Duodenal mucosa (tissue), 2 donors: ENCODE data around the gene NLGN1.

Experiments used
- H3K27ac ChIP-seq: one replicate; pipeline ENCODE4 v1.7.0; 2013; ENCODE audit warnings: low read depth, low read length
- H3K27me3 ChIP-seq, 2 donors: one replicate each; pipeline ENCODE4 v1.7.0; 2013; ENCODE audit warnings: low read length in 2 of 2, control low read depth in 1 of 2; ENCODE audit not compliant: insufficient read depth in 2 of 2, control insufficient read depth in 1 of 2
- H3K36me3 ChIP-seq, 2 donors: one replicate each; pipeline ENCODE4 v1.7.0; 2013; ENCODE audit warnings: low read length in 2 of 2, control low read depth in 1 of 2; ENCODE audit not compliant: insufficient read depth in 2 of 2, control insufficient read depth in 1 of 2
- H3K4me1 ChIP-seq, 2 donors: one replicate each; pipeline ENCODE4 v1.7.0; 2013; ENCODE audit warnings: low read length in 2 of 2, control low read depth in 1 of 2; ENCODE audit not compliant: insufficient read depth in 2 of 2, control insufficient read depth in 1 of 2
- H3K4me3 ChIP-seq, 2 donors: one replicate each; pipeline ENCODE4 v1.7.0; 2013; ENCODE audit warnings: low read length in 2 of 2, low read depth in 1 of 2
- H3K9ac ChIP-seq, 2 donors: one replicate each; pipeline ENCODE4 v1.7.0; 2013; ENCODE audit warnings: low read length in 2 of 2, low read depth in 1 of 2
- H3K9me3 ChIP-seq, 2 donors: one replicate each; pipeline ENCODE4 v1.7.0; 2013; ENCODE audit warnings: low read length in 2 of 2, control low read depth in 1 of 2; ENCODE audit not compliant: control insufficient read depth in 1 of 2

Gene NLGN1

GRCh38 chr3:173719585-173719984, 322.0 kb downstream of the NLGN1 start:
- no peaks in the 10 kb centered on the region for H3K27me3 ChIP-seq
- H3K4me3 ChIP-seq, result no peak overlapping the region
- H3K36me3 ChIP-seq, result no peaks in the 10 kb centered on the region
- H3K9me3 ChIP-seq, result no peaks in the 10 kb centered on the region
- no peak overlapping the region for H3K9ac ChIP-seq
- H3K27ac ChIP-seq, result no peak overlapping the region
- H3K4me1 ChIP-seq, result no peaks in the 10 kb centered on the region

DNA sequence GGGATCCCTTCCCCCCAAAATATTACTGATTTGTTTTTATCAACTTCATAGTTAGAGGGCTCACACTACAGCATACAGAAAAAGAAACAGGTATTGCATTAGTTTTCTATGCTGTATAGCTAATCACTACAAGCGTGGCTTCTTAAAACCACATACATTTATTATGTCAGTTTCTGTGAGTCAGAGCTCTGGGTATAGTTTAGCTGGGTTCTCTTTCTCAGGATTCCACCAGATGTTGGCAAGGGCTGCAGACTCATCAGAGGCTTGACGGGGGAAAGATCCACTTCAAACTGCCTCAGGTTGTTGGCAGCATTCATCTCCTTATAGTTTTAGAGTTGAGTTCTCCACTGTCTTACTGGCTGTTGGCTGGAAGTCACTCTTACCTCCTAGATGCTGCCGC, 328.0 kb downstream of the NLGN1 start:
- no peak overlapping the region for H3K9ac ChIP-seq
- no peaks in the 10 kb centered on the region for H3K36me3 ChIP-seq
- H3K4me3 ChIP-seq, result no peak overlapping the region

GRCh38 chr3:173730391-173730790, 332.8 kb downstream of the NLGN1 start:
- H3K4me3 ChIP-seq, result no peak overlapping the region
- H3K4me1 ChIP-seq, result no peaks in the 10 kb centered on the region
- H3K27ac ChIP-seq, result no peak overlapping the region

More for the DNA sequence above, 328.0 kb downstream of the NLGN1 start:
- Histone ChIP-seq H3K4me1 (no peaks in the 10 kb centered on the region), H3K27ac (no peak overlapping the region), H3K27me3 (no peaks in the 10 kb centered on the region), H3K9me3 (no peaks in the 10 kb centered on the region)

GRCh38 chr3:173732237-173732636, 334.7 kb downstream of the NLGN1 start:
- Histone ChIP-seq H3K36me3 (no peaks in the 10 kb centered on the region), H3K27ac (no peak overlapping the region), H3K4me3 (no peak overlapping the region), H3K9ac (no peak overlapping the region), H3K27me3 (no peaks in the 10 kb centered on the region), H3K9me3 (no peaks in the 10 kb centered on the region), H3K4me1 (no peaks in the 10 kb centered on the region)

More at GRCh38 chr3:173730391-173730790, 332.8 kb downstream of the NLGN1 start:
- no peaks in the 10 kb centered on the region for H3K36me3 ChIP-seq
- H3K9me3 ChIP-seq, result no peaks in the 10 kb centered on the region
- no peaks in the 10 kb centered on the region for H3K27me3 ChIP-seq
- no peak overlapping the region for H3K9ac ChIP-seq

- H3K9ac ChIP-seq, result no peak overlapping the region
- no peaks in the 10 kb centered on the region for H3K9me3 ChIP-seq
- H3K27me3 ChIP-seq, result no peaks in the 10 kb centered on the region
- H3K4me1 ChIP-seq, result no peaks in the 10 kb centered on the region
- H3K36me3 ChIP-seq, result no peaks in the 10 kb centered on the region
- no peak overlapping the region for H3K27ac ChIP-seq
- H3K4me3 ChIP-seq, result no peak overlapping the region
These were observed 335.6 kb downstream of the NLGN1 start for GRCh38 chr3:173733029-173733652.

GRCh38 chr3:173734473-173734872, 336.9 kb downstream of the NLGN1 start:
- no peaks in the 10 kb centered on the region for H3K9me3 ChIP-seq
- H3K27ac ChIP-seq, result no peak overlapping the region
- H3K4me3 ChIP-seq, result no peak overlapping the region
- H3K9ac ChIP-seq, result no peak overlapping the region
- H3K4me1 ChIP-seq, result no peaks in the 10 kb centered on the region
- H3K27me3 ChIP-seq, result no peaks in the 10 kb centered on the region
- H3K36me3 ChIP-seq, result no peaks in the 10 kb centered on the region

DNA sequence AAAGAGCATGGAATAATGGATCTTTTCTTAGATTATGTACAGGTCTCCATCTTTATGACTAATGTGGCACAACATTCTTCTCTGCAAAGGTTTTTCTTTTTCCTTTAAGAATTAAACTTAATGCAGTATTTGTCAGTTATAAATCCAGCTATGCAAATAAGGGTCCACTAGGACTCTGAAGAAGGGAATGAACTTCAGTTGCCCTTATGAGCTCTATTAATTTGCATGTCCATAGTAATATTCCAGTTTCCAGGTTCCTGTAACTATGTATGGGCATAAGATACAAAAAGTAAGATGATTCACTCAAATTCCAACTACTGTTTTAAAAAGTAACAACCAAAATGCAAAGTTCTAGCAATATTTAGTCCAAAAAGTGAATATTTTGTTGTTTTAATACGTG, 337.4 kb downstream of the NLGN1 start:
- Histone ChIP-seq H3K36me3 (no peaks in the 10 kb centered on the region), H3K27ac (no peak overlapping the region), H3K27me3 (no peaks in the 10 kb centered on the region), H3K9ac (no peak overlapping the region), H3K4me3 (no peak overlapping the region), H3K4me1 (no peaks in the 10 kb centered on the region), H3K9me3 (no peaks in the 10 kb centered on the region)

DNA sequence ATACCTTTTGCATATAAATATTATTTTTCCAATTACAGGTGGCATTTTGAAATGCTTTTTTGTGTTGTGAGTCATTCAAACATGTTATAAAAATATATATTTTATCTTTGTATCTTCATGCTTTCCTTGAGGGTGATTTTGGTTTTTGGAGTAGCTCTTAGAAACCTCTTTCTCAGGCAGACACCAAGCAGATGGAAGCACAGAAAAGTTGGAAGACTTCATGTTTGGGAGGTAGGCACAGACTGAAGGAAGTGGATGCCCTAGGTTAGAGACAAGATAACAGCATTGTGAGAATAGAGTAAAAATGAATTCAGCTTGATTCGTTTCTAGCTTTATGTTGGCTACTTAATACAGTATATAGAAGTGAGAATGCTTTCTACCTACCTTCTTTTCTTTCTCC, 338.3 kb downstream of the NLGN1 start:
- H3K27me3 ChIP-seq, result no peaks in the 10 kb centered on the region

GRCh38 chr3:173737167-173737808, 339.7 kb downstream of the NLGN1 start:
- Histone ChIP-seq H3K4me1 (no peaks in the 10 kb centered on the region), H3K4me3 (no peak overlapping the region), H3K27ac (no peak overlapping the region), H3K9me3 (no peaks in the 10 kb centered on the region), H3K9ac (no peak overlapping the region), H3K36me3 (no peaks in the 10 kb centered on the region), H3K27me3 (no peaks in the 10 kb centered on the region)

More for the DNA sequence above, 338.3 kb downstream of the NLGN1 start:
- no peaks in the 10 kb centered on the region for H3K36me3 ChIP-seq
- H3K4me3 ChIP-seq, result no peak overlapping the region
- H3K9me3 ChIP-seq, result no peaks in the 10 kb centered on the region
- H3K4me1 ChIP-seq, result no peaks in the 10 kb centered on the region
- no peak overlapping the region for H3K27ac ChIP-seq
- no peak overlapping the region for H3K9ac ChIP-seq

DNA sequence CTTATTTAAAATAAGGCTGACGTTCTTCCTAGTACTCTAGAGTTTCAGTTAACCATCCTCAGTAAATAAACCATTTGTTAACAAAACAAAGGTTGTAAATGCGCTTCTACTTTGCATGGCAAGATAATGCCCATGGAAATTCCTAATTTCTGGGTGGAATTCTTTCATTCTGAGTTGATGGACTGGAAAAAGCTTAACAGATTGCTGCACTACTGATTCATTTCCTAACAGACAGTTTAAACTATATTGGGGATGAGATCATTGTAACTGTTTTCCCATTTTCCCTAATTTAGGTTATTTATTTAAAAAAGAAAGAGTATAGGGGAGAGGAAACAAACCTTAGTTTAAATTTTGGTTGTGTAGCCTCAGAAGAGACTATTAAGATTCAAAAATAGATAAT, 342.2 kb downstream of the NLGN1 start:
- Histone ChIP-seq H3K36me3 (no peaks in the 10 kb centered on the region), H3K4me3 (no peak overlapping the region), H3K27me3 (no peaks in the 10 kb centered on the region), H3K9me3 (no peaks in the 10 kb centered on the region), H3K9ac (no peak overlapping the region), H3K27ac (no peak overlapping the region), H3K4me1 (no peaks in the 10 kb centered on the region)
